Activated CD4-positive, alpha-beta T cell treated with anti-CD3 and anti-CD28 coated beads, Interleukin-2, amount 50 U/mL, for 1 hour (primary cell): ENCODE measurements around the gene RPTOR.
"Not testable (repeated sequence)": the region's sequence is repeated elsewhere in the genome, so short reads cannot be mapped to it uniquely, and the experiment has no call there.

Experiments used
- DNase-seq: peaks from one replicate; pipeline ENCODE4 v3.0.0-alpha.2; 2020

Gene RPTOR

GRCh38 chr17:80618304-80618703 lies 73.7 kb downstream of the RPTOR start:
- DNase-seq: no peak

GRCh38 chr17:80619535-80620235 lies 75.0 kb downstream of the RPTOR start:
- DNase-seq: no peak

GRCh38 chr17:80621335-80621996 lies 76.8 kb downstream of the RPTOR start:
- no peak for DNase-seq

- no peak for DNase-seq
These were observed 77.3 kb downstream of the RPTOR start for GRCh38 chr17:80621997-80622357.

DNA sequence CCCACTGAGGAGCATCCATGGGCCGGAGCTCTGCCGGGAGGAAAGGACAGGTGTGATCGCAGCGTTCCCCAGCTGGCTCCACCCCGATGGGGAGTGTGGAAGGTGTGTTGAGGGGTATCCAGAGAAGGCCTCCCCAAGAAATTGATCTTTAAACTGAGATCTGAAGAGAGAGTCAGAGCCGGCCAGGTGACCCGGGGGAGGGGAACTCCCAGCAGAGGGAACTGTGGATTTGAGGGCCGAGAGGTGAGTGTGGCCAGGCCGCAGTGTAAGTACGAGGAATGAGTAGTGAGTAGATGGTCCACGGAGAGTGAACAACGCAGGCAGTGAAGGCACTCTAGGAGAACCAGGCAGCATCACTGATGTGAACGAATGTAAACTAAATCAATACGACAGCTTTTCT lies 80.2 kb downstream of the RPTOR start:
- no peak for DNase-seq

DNA sequence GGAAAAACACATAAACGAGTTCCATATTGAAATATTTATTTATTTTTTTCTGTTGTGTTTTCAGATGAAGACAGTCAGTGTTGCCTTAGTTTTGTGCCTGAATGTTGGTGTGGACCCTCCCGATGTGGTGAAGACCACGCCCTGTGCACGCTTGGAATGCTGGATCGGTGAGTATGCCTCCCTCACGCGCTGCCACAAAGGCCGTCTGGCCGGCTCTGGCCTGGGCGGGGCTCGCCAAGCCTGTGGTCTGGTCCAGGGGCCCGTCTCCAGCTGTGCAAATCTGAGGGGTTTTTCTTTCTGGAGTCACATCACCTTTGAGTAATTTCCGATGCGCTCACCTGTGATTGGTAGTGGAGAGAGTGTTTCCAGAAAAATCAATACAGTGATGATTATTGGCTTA lies 81.0 kb downstream of the RPTOR start:
- DNase-seq: no peak

- DNase-seq: not testable (repeated sequence)
These were observed 84.2 kb downstream of the RPTOR start for GRCh38 chr17:80628881-80629280.

DNA sequence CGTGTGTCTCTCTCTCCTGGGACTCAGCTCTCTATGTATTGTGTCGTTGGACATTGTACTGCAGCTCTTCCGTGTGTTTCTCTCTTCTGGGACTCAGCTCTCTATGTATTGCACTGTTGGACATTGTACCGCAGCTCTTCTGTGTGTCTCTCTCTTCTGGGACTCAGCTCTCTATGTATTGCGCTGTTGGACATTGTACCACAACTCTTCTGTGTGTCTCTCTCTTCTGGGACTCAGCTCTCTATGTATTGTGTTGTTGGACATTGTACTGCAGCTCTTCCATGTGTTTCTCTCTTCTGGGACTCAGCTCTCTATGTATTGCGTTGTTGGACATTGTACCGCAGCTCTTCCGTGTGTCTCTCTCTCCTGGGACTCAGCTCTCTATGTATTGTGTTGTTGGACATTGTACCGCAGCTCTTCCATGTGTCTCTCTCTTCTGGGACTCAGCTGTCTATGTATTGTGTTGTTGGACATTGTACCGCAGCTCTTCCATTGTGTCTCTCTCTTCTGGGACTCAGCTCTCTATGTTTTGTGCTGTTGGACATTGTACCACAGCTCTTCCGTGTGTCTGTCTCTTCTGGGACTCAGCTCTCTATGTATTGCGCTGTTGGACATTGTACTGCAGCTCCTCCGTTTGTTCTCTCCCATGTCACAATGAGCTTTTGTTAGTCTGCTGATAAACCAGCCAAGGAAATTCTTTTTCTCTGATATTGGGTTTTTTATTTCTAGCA lies 84.8 kb downstream of the RPTOR start:
- no peak for DNase-seq

DNA sequence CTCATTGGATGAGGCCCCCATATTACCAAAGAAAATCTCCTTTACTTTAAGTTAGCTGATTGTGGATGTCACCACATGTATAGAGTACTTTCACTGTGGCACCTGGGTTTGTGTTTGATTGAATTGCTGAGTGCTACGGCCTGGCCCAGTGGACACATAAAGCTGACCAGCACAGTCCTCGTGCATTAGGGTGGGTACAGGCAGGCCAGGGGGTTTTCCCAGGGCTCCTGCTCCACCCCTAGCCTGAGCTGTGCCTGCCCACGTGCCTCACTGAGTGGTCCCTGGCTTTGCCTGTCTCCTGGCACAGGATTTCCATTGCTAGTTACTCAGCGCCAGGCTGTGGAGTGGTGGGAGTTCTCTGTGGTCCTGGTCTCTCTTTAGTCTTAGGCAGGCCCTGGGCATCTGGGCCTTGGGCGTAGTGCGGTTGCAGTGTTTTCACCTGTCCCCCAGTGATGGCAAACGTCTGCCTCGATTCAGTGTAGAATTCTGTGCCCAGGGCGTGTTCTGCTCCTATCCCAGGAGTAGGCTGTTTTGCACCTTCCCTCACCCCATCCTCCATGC lies 86.0 kb downstream of the RPTOR start:
- no peak for DNase-seq

DNA sequence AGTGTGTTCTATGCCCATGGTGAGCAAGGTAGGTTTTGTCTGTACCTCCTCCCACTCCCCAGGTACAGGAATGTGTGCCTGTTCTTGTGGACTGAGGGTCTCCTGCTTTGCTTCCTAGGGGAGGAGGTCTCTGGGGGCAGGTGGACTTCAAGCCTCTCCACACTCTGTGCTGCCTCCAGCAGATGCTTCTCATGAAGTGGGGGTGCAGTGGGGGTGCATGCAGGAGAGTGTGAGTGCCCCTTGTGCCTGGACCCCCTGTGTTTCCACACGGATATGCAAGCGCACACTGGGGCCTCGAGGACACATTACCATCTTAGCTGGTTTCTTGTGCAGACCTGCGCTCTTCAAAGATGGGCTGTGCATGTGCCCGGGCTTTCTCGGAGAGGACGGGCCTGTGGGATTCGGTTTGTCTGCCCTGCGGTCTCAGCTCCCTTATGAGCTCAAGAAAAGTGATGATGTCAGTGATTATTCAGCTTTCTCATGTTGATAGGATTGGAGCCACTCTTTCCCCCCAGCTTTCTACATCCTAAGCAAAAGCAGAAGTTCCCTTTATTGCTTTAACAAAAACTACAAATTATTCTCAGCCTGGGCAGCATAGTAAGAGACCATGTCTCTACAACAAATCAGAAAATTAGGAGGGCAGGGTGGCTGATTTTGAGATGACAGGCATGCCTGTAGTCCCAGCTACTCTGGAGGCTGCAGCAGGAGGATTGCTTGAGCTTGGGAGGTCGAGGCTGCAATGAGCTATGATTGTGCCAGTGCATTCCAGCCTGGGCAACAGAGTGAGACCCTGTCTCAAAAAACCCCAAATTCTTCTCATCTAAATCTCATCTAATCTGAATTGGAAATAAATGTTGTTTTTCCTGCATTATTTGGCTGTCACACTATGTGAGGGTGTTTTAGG lies 86.8 kb downstream of the RPTOR start:
- DNase-seq: no peak

DNA sequence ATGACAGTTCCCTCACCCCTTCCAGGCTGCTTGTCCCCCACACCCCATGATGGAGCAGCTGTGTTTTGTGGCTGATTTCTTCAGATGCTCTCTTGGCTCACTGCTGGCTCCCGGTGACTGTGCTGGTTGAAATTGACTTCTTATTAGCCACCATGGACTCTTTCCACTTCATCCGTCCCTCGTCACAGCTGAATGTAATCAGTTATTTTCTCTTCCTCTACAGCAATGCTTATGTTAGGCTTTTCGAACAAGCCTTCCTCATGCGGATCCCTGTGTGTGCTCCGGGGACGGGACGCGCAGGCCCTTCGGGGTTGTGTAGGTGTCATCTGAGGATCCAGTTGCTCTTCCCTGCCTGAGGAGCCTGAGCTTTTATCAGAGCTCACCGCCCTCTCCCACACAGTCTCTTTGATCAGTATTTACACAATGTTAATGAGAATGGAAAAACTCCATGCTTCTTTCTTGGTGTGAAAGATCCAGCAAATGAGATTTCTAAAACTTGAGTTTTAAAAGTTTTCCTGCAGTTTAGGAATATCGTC lies 87.5 kb downstream of the RPTOR start:
- DNase-seq: no peak

DNA sequence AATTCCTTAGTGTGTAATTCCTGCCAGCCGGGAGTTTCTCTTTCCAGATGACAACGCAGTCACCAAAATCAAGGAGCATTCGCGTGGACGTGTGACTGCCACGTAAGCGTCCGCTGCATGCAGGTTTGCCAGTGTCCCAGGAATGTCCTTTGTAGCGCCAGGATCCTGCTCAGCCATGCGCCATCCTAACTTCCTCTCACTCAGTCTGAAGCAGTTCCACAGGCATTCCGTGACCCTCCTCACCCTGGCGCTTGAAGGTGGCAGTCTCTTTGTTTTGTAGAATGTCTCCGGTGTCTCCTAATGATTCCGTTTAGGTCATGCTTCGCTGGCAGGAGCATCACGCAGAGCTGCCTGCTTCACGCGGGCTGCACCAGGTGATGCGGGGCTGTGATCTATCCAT lies 88.6 kb downstream of the RPTOR start:
- no peak for DNase-seq

DNA sequence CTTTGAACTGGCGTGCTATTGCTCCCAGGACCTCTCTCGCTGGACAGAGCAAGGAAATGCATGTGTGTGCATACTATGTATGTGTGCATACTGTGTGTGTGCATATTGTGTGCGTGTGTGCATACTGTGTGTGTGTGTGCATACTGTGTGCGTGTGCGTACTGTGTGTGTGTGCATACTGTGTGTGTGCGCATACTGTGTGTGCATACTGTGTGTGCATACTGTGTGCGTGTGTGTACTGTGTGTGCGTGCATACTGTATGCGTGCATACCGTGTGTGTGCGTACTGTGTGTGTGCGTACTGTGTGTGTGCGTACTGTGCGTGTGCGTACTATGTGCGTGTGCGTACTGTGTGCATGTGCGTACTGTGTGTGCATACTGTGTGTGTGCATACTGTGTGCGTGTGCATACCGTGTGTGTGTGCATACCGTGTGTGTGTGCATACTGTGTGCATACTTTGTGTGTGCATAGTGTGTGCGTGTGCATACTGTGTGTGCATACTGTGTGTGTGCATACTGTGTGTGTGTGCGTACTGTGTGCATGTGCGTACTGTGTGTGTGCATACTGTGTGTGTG lies 89.4 kb downstream of the RPTOR start:
- DNase-seq: no peak

DNA sequence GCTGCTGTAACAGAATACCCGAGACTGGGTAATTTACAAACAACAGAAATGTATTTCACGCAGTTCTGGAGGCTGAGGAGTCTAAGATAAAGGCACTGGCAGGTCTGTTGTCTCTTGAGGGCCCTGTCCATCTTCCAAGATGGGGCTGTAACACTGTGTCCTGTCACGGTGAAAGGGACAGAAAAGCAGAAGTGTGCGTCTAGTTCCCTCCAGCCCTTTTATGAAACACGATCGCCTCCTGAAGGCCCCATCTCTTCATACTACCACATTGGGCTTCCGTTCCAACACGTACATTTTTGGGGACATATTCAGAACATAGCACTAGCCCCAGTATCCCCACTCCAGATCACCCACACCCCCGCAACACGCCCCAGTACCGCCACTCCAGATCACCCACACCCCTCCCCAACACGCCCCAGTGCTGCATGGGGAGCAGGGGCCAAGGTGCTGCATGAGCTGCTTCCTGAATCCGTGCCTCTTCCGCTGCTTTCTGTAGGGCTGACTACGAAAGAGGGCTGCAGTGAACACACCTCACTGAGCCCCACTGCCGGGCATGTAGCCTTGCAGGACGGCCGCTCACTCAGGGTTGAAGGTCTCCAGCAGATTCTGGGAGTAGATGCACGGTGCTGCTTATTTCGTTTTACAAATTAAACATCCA lies 91.9 kb downstream of the RPTOR start:
- DNase-seq: no peak

DNA sequence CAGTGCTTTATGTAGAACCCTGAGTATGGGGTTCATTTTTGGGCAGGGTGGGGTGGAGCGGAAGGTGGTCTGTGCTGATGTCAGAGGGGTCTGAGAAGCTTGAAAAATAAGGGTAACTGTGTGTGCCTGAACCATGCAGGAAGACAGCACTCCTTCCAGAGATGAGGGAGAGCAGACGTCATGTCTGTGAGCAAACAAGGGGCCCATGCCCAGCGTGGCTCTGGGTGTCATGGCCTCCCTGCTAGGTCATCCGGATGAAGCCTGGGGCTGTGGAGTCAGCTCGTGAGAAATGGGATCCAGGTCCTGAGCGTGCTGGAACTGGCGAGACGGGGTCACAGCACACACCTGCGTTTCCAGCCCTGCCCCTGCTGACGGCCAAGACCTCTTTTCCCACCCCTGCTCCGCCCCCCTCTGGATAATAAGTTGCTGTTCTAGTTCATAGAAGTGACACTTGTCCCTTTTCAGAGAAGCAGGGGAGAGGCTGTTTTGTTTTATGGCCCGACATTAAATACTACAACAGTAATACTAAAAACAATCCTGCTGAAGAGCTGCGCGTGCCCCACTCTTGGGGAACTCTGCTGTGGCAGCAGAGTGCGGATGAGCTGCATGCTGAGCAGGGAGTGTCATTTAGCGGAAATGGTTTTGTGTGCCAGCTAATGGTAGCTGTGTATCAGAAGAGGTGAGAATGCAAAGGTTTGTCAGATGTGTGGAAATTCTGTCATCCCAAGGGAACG lies 92.6 kb downstream of the RPTOR start:
- DNase-seq: no peak

DNA sequence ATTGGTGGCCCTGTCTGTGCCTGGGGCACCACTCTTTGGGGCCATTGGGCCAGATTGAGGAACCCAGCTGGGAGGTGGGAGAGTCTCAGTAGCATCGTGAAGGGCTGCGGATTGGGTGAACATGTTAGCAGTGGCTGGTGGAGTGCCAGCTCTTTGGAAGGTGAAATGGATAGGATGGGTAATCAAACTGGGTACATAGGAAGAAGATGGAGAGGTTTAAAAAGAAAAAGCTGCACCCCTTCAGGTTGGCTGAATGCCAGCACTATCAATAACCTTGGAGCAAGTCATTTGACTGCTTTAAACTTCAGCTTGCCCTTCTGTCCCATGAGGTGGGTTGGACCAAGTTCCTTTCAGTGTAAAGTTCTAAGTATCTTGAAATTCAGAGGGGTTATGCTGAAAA lies 95.0 kb downstream of the RPTOR start:
- no peak for DNase-seq

DNA sequence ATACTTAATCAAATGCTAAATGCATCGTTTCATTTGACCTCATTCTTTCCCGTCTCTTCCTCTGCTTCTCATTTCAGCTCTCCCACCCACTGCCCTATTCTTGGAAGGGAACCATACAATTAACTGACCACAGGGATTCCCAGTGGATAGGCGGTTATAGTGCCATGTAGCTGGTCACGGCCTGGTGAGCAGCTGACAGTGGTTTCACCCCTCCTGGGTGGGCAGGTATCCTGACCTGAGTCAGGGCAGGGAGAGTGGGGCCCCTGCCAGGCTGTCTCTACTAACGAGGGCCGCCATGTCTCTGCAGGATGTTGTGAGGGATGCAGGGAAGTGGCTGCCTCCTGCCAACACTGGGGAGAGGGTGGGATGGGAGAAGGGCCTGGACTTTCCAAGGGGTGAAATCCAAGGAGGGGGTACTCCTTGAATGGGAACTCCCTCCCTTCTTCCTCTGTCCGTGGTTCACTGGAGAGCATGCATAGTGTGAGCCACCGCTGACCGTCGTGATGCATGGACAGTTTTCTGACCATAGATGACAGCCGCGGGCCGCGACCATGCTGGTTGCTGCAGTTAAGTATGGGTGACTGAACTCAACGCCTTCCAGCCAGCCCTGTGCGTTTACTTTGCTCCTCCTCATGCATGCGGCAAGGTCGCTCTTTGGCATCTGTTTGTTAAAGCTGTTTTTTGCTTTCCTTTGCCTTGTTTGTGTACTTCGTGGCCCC lies 95.9 kb downstream of the RPTOR start:
- no peak for DNase-seq

- DNase-seq: no peak
These were observed 98.9 kb downstream of the RPTOR start for GRCh38 chr17:80643326-80644099.

DNA sequence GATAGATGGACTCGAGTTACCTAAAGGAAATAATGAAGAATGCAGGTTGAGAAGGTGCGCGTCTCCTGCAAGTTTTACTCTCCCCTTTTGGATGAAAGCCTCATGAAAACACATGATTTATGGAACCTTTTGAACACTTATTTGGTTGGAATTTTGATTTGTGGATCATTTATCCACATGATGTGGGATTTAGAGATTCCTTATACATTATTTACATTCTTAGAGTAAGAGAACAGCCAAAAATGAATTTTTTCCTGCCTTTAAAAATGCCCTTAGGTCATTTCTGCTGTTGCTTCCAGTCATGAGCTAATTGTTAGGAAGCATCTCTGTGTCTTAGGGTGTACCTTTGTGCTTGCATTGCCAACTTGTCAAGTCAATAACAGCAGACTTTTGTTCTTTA lies 99.9 kb downstream of the RPTOR start:
- no peak for DNase-seq
